Loucy (cell line): ENCODE data around the gene CCR5AS.

Source experiments
- H2AFZ ChIP-seq: fragments of 200-600 bp; sonication (generic); 2 replicates; pipeline ENCODE4 v1.6.0; 2016; ENCODE audit warnings: antibody characterized with exemption, mild to moderate bottlenecking, low read length, moderate library complexity
- H3F3A ChIP-seq: fragments of 200-600 bp; 2 replicates; pipeline ENCODE4 v1.6.0; 2016; ENCODE audit warnings: antibody characterized with exemption, low read depth, mild to moderate bottlenecking
- H3K27me3 ChIP-seq: fragments of 200-600 bp; sonication (generic); 2 replicates; pipeline ENCODE4 v1.6.1; 2014; ENCODE audit warnings: low read length, mild to moderate bottlenecking; ENCODE audit not compliant: insufficient read depth, poor library complexity, severe bottlenecking
- H3K36me3 ChIP-seq: fragments of 200-600 bp; sonication (generic); 2 replicates; pipeline ENCODE4 v1.6.1; 2016; ENCODE audit warnings: low read length; ENCODE audit not compliant: insufficient read depth
- H3K4me1 ChIP-seq: fragments of 200-600 bp; sonication (generic); 2 replicates; pipeline ENCODE4 v1.5.1; 2014; ENCODE audit warnings: low read length, mild to moderate bottlenecking; ENCODE audit not compliant: insufficient read depth, poor library complexity, severe bottlenecking
- H3K4me2 ChIP-seq: fragments of 200-600 bp; sonication (generic); 2 replicates; pipeline ENCODE4 v1.6.0; 2014; ENCODE audit warnings: antibody characterized with exemption, low read length, low read depth, mild to moderate bottlenecking; ENCODE audit not compliant: poor library complexity, severe bottlenecking
- H3K4me3 ChIP-seq: fragments of 200-600 bp; sonication (generic); 2 replicates; pipeline ENCODE4 v1.5.1; 2014; ENCODE audit warnings: low read length, mild to moderate bottlenecking, mixed read lengths; ENCODE audit not compliant: poor library complexity, severe bottlenecking
- H3K79me2 ChIP-seq: fragments of 200-600 bp; sonication (generic); 2 replicates; pipeline ENCODE4 v1.6.1; 2014; ENCODE audit warnings: low read length; ENCODE audit not compliant: insufficient read depth
- H3K9ac ChIP-seq: fragments of 200-600 bp; sonication (generic); 2 replicates; pipeline ENCODE4 v1.6.0; 2014; ENCODE audit warnings: mild to moderate bottlenecking, low read depth, low read length, moderate library complexity; ENCODE audit not compliant: poor library complexity, severe bottlenecking
- H3K9me2 ChIP-seq: fragments of 200-600 bp; sonication (generic); replicated peaks from 2 replicates; pipeline ENCODE4 v1.6.1; 2016; ENCODE audit warnings: low read depth, low read length, mixed read lengths
- H3K9me3 ChIP-seq: fragments of 200-600 bp; sonication (generic); 2 replicates; pipeline ENCODE4 v1.6.1; 2014; ENCODE audit warnings: mild to moderate bottlenecking, antibody characterized with exemption, low read length, low read depth; ENCODE audit not compliant: insufficient read depth
- H4K20me1 ChIP-seq: fragments of 200-600 bp; sonication (generic); 2 replicates; pipeline ENCODE4 v1.6.0; 2014; ENCODE audit warnings: antibody characterized with exemption, low read length, mild to moderate bottlenecking; ENCODE audit not compliant: insufficient read depth, poor library complexity, severe bottlenecking
- EZH2phosphoT487 ChIP-seq: fragments of 200-600 bp; IDR thresholded peaks from 2 replicates; pipeline ENCODE4 v1.6.1; 2018; ENCODE audit warnings: antibody characterized with exemption, mild to moderate bottlenecking, moderate library complexity, borderline replicate concordance
- TF ChIP-seq, protein P1 (sequence below): fragments of 200-600 bp; sonication (generic); conservative IDR thresholded peaks from 2 replicates; pipeline ENCODE4 v1.5.1; 2014; ENCODE audit warnings: mild to moderate bottlenecking, antibody characterized with exemption, low read length

CCR5AS gene

DNA sequence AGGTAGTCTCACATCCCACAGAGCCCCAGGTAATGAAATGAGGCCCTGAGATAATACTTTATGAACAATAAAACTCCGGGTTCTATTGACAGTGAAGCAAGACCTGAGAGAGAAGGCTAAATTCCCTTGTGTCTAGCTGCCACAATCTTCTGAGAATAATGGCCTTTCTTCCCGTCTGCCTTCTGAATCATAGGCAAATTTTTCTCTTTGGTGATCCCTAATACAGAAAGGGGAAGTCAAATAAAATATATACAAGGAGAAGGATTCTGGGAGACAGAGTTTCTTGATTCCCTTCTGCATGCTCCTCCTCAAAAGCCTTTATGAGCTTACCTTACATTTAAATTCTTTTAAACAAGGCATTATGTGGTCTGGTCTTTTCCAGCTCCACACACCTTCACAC lies 82.8 kb downstream of the CCR5AS start:
- H3K9ac ChIP-seq, result no peak overlapping the region
- peaks cover 4% of the 10 kb centered on the region for H3K4me1 ChIP-seq
- no peaks in the 10 kb centered on the region for H3K9me3 ChIP-seq

DNA sequence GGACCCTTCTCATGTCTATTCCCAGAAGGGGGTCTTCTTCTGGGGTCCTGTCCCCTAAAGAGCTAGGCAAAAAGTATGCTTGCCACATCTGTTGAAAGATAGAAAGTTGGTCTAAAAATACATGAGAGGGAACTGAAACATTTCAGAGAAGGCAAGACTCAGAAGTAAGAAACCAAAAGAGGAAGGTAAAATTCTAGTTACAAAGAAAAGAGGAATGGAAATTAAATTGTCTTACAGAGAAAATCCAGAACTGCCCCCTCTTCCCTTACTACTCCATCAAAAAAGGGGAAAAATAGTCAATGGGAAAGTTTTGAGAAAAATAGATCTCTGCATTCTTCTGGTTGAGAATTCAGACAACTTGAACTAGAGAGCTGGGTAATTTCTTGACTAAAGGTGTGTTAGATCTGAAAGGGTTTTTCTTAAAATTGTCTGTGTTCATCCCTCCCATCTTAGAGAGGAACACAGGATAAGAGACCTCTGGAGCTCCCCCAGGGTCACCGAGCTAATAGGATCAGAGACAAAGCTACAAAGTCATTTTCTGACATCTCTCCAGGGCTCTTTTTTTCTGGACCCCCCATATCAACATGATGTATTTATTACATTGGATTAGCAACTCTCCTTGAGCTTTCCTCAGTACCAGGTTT lies 85.3 kb downstream of the CCR5AS start:
- no peak overlapping the region for H3K9ac ChIP-seq

More for the DNA sequence above, 82.8 kb downstream of the CCR5AS start:
- no peaks in the 10 kb centered on the region for H3K36me3 ChIP-seq
- H4K20me1 ChIP-seq, result no peaks in the 10 kb centered on the region
- no peak overlapping the region for H3K4me3 ChIP-seq
- no peaks in the 10 kb centered on the region for H3K79me2 ChIP-seq
- TF ChIP-seq, protein P1, sequence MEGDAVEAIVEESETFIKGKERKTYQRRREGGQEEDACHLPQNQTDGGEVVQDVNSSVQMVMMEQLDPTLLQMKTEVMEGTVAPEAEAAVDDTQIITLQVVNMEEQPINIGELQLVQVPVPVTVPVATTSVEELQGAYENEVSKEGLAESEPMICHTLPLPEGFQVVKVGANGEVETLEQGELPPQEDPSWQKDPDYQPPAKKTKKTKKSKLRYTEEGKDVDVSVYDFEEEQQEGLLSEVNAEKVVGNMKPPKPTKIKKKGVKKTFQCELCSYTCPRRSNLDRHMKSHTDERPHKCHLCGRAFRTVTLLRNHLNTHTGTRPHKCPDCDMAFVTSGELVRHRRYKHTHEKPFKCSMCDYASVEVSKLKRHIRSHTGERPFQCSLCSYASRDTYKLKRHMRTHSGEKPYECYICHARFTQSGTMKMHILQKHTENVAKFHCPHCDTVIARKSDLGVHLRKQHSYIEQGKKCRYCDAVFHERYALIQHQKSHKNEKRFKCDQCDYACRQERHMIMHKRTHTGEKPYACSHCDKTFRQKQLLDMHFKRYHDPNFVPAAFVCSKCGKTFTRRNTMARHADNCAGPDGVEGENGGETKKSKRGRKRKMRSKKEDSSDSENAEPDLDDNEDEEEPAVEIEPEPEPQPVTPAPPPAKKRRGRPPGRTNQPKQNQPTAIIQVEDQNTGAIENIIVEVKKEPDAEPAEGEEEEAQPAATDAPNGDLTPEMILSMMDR, result no peak
- TF ChIP-seq EZH2phosphoT487, result no peak
- H3F3A ChIP-seq, result no peaks in the 10 kb centered on the region
- H3K9me2 ChIP-seq, result no peaks in the 10 kb centered on the region
- no peak overlapping the region for H2AFZ ChIP-seq
- peaks cover 7% of the 10 kb centered on the region for H3K27me3 ChIP-seq
- H3K4me2 ChIP-seq, result no peak overlapping the region

DNA sequence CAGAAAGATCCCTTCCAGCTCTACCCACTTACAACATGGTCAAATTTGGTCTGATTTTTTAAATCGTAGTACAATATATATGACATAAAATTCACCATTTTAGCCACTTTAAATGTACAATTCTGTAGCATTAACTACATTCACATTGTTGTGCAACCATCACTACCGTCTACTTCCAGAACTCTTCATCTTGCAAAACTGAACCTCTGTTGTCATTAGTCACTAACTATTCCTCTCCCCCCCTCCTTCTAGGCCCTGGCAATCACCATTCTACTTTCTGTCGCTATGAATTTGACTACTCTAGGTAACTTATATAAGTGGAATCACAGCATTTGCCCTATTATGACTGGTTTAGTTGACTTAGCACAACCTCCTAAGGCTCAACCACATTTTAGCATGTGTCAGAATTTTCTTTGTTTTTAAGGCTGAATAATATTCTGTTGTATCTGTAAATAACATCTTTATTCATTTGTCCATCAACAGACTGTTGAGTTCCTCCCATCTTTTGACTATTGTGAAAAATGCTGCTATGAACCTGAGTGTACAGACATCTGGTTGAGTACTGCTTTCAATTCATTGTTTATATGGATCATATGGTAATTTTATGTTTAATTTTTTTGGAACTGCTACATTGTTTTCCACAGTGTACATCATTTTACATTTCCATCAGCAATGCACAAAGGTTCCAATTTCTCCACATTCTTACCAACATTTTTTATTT lies 88.5 kb downstream of the CCR5AS start:
- Histone ChIP-seq H3K9ac (no peak overlapping the region), H3K9me2 (no peaks in the 10 kb centered on the region), H3K79me2 (no peaks in the 10 kb centered on the region), H3K4me3 (no peak overlapping the region), H4K20me1 (no peaks in the 10 kb centered on the region), H3K4me2 (no peak overlapping the region), H3K36me3 (no peaks in the 10 kb centered on the region), H2AFZ (no peak overlapping the region), H3F3A (no peaks in the 10 kb centered on the region), H3K27me3 (peaks cover 7% of the 10 kb centered on the region), H3K9me3 (no peaks in the 10 kb centered on the region), H3K4me1 (no peaks in the 10 kb centered on the region)
- TF ChIP-seq, protein P1, result no peak
- TF ChIP-seq EZH2phosphoT487, result no peak

More for the DNA sequence above, 85.3 kb downstream of the CCR5AS start:
- H3K4me3 ChIP-seq, result no peak overlapping the region
- H3K4me1 ChIP-seq, result peaks cover 4% of the 10 kb centered on the region
- no peaks in the 10 kb centered on the region for H3K9me3 ChIP-seq
- no peak overlapping the region for H2AFZ ChIP-seq
- no peaks in the 10 kb centered on the region for H3K36me3 ChIP-seq
- H4K20me1 ChIP-seq, result no peaks in the 10 kb centered on the region
- no peaks in the 10 kb centered on the region for H3K9me2 ChIP-seq
- H3F3A ChIP-seq, result no peaks in the 10 kb centered on the region
- H3K79me2 ChIP-seq, result no peaks in the 10 kb centered on the region
- H3K27me3 ChIP-seq, result peaks cover 7% of the 10 kb centered on the region
- H3K4me2 ChIP-seq, result no peak overlapping the region
- TF ChIP-seq, protein P1, result no peak
- no peak for TF ChIP-seq EZH2phosphoT487
